T follicular helper cell (primary cell): Measurements from ENCODE around the gene RHOH.

ENCODE experiments used
- DNase-seq: peaks from one replicate; pipeline ENCODE4 v3.0.0-alpha.2; 2020; ENCODE audit warnings: low read depth

The RHOH gene

GRCh38 chr4:40205259-40206198, 8.7 kb downstream of the RHOH start:
- no peak for DNase-seq

GRCh38 chr4:40206426-40206825, 9.6 kb downstream of the RHOH start:
- no peak for DNase-seq

- no peak for DNase-seq
Observed at GRCh38 chr4:40209401-40209800, 12.6 kb downstream of the RHOH start.

GRCh38 chr4:40210776-40211175, 13.9 kb downstream of the RHOH start:
- DNase-seq: no peak

- no peak for DNase-seq
Observed at GRCh38 chr4:40211224-40212185, 14.7 kb downstream of the RHOH start.

- DNase-seq: no peak
Observed at GRCh38 chr4:40212674-40213527, 16.1 kb downstream of the RHOH start.

- DNase-seq: peak; percentile 74
Observed at GRCh38 chr4:40214038-40214437, 17.2 kb downstream of the RHOH start.

GRCh38 chr4:40214661-40215418, 18.0 kb downstream of the RHOH start:
- no peak for DNase-seq

GRCh38 chr4:40216622-40217366, 20.0 kb downstream of the RHOH start:
- DNase-seq: no peak

GRCh38 chr4:40221744-40222143, 24.9 kb downstream of the RHOH start:
- DNase-seq: no peak

GRCh38 chr4:40223343-40223742, 26.5 kb downstream of the RHOH start:
- no peak for DNase-seq

GRCh38 chr4:40224432-40224831, 27.6 kb downstream of the RHOH start:
- DNase-seq: no peak

- no peak for DNase-seq
Observed at GRCh38 chr4:40225497-40225896, 28.7 kb downstream of the RHOH start.

GRCh38 chr4:40227284-40227683, 30.5 kb downstream of the RHOH start:
- DNase-seq: no peak

- DNase-seq: no peak
Observed at GRCh38 chr4:40228497-40229365, 31.9 kb downstream of the RHOH start.

GRCh38 chr4:40231316-40231863, 34.6 kb downstream of the RHOH start:
- no peak for DNase-seq

GRCh38 chr4:40232610-40233009, 35.8 kb downstream of the RHOH start:
- no peak for DNase-seq

GRCh38 chr4:40233227-40233626, 36.4 kb downstream of the RHOH start:
- DNase-seq: no peak

GRCh38 chr4:40234519-40235039, 37.7 kb downstream of the RHOH start:
- DNase-seq: no peak
